Activated CD4-positive, alpha-beta T cell treated with anti-CD3 and anti-CD28 coated beads for 24 hours (primary cell): ENCODE data around the gene ING2.
"Not testable (repeated sequence)": the region's sequence is repeated elsewhere in the genome, so short reads cannot be mapped to it uniquely, and the experiment has no call there.

Experiments
- DNase-seq, 2 donors: peaks; one replicate each; pipeline ENCODE4 v3.0.0-alpha.2; 2020; ENCODE audit warnings: low read depth in 2 of 2

The ING2 gene

GRCh38 chr4:183504930-183505610 lies at the start of gene ING2:
Gene ING2 (plus strand): TSS chr4:183505058. CDS start chr4:183505196, 138 bp downstream.
- DNase-seq = no peak

GRCh38 chr4:183455431-183456195 lies 49.2 kb upstream of the ING2 start:
- no peak for DNase-seq

- DNase-seq = no peak
Observed at GRCh38 chr4:183458005-183458404, 46.9 kb upstream of the ING2 start.

- not testable (repeated sequence) for DNase-seq
Observed at GRCh38 chr4:183463903-183464619, 40.8 kb upstream of the ING2 start.

GRCh38 chr4:183465879-183466278 lies 39.0 kb upstream of the ING2 start:
- DNase-seq = not testable (repeated sequence)

GRCh38 chr4:183467246-183467645 lies 37.6 kb upstream of the ING2 start:
- DNase-seq = no peak

- DNase-seq = no peak
Observed at GRCh38 chr4:183468210-183469095, 36.4 kb upstream of the ING2 start.

GRCh38 chr4:183469285-183469684 lies 35.6 kb upstream of the ING2 start:
- no peak for DNase-seq

GRCh38 chr4:183469936-183470335 lies 34.9 kb upstream of the ING2 start:
- DNase-seq = no peak

- DNase-seq = no peak
Observed at GRCh38 chr4:183470821-183471220, 34.0 kb upstream of the ING2 start.

- peak; percentile 78 to 82 for DNase-seq
Observed at GRCh38 chr4:183471946-183472708, 32.7 kb upstream of the ING2 start.

- no peak for DNase-seq
Observed at GRCh38 chr4:183478123-183478522, 26.7 kb upstream of the ING2 start.

GRCh38 chr4:183478926-183479325 lies 25.9 kb upstream of the ING2 start:
- no peak for DNase-seq

- DNase-seq = not testable (repeated sequence)
Observed at GRCh38 chr4:183482515-183483095, 22.3 kb upstream of the ING2 start.

GRCh38 chr4:183483997-183484396 lies 20.9 kb upstream of the ING2 start:
- DNase-seq = no peak

- no peak for DNase-seq
Observed at GRCh38 chr4:183485411-183486160, 19.3 kb upstream of the ING2 start.

- no peak for DNase-seq
Observed at GRCh38 chr4:183492791-183493222, 12.1 kb upstream of the ING2 start.

- DNase-seq = no peak
Observed at GRCh38 chr4:183493246-183493645, 11.6 kb upstream of the ING2 start.

- no peak for DNase-seq
Observed at GRCh38 chr4:183495184-183495583, 9.7 kb upstream of the ING2 start.

GRCh38 chr4:183499389-183499788 lies 5.5 kb upstream of the ING2 start:
- no peak for DNase-seq
